ENCODE data around the gene PHTF2. TPM values are rescaled to one million over a fixed set of nuclear protein-coding genes. Genes with fewer than 3 reads are reported as not detected.

The PHTF2 gene
- polyA plus RNA-seq, 1 of the 3 experiments (the other 2 are of a cell fraction) = 21.2 TPM

DNA sequence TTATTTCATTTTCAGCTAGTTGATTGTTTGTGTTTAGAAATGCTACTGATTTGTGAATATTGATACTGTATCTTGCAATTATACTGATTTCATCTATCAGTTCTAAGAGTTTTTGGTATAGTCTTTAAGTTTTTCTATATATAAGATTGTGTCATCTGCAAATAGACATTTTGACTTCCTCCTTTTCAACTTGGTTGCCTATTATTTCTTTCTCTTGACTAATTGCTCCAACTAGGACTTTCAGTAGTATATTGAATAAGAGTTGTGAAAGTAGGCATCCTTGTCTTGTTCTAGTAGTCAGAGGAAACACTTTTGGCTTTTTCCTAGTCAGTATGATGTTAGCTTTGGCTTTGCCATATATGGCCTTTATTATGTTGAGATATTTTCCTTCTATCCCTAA lies 20.4 kb downstream of the PHTF2 start:
- Histone ChIP-seq H3F3A (replicated peaks; ENCODE audit: insufficient read depth) (peaks cover 4% of the 10 kb centered on the region), H3K4me2 (no peak overlapping the region), H4K20me1 (ENCODE audit: insufficient read depth) (no peaks in the 10 kb centered on the region), H3K36me3 (replicated peaks in 1 of 2; ENCODE audit: control insufficient read depth in 1 of 2, insufficient read depth in 2 of 2, low read length in 1 of 2) (peaks cover 0 to 32% of the 10 kb centered on the region in 2 experiments), H3K79me2 (ENCODE audit: insufficient read depth) (peaks cover 92% of the 10 kb centered on the region), H3K27ac (ENCODE audit: low read depth in 2 of 2, low read length in 1 of 2) (no peak overlapping the region), H3K9me2 (no peaks in the 10 kb centered on the region), H3K9me3 (peaks cover 32% of the 10 kb centered on the region), H2AFZ (ENCODE audit: low read depth) (no peak overlapping the region), H3K4me1 (ENCODE audit: control insufficient read depth in 1 of 2, insufficient read depth in 2 of 2, low read depth in 1 of 2, low read length in 1 of 2) (no peaks in the 10 kb centered on the region), H3K4me3 (ENCODE audit: low read depth in 2 of 2, low read length in 1 of 2) (no peak overlapping the region), H3K9ac (no peak overlapping the region), H3K27me3 (ENCODE audit: insufficient read depth) (no peaks in the 10 kb centered on the region)
- CTCF ChIA-PET = no interaction called here
- DNase-seq = no peak
- TF ChIP-seq, protein P1, sequence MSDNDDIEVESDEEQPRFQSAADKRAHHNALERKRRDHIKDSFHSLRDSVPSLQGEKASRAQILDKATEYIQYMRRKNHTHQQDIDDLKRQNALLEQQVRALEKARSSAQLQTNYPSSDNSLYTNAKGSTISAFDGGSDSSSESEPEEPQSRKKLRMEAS (IDR thresholded peaks at IDR 0.05; ENCODE audit: low read depth) = no peak
- TF ChIP-seq EZH2phosphoT487 (IDR thresholded peaks at IDR 0.05; ENCODE audit: borderline replicate concordance, low read depth) (no peak), MXI1 (IDR thresholded peaks at IDR 0.05; ENCODE audit: low read depth, low read length) (no peak), TEAD4 (IDR thresholded peaks at IDR 0.05; ENCODE audit: borderline replicate concordance, insufficient read depth) (no peak), FOXM1 (IDR thresholded peaks at IDR 0.05; ENCODE audit: low read depth) (no peak), NFIC (IDR thresholded peaks at IDR 0.05; ENCODE audit: borderline replicate concordance) (no peak), MEF2A (IDR thresholded peaks at IDR 0.05; ENCODE audit: borderline replicate concordance, low read depth) (no peak), FOSL2 (IDR thresholded peaks at IDR 0.05; ENCODE audit: borderline replicate concordance, low read depth) (no peak), GABPA (IDR thresholded peaks at IDR 0.05; ENCODE audit: low read depth) (no peak), EP300 (IDR thresholded peaks at IDR 0.05; ENCODE audit: borderline replicate concordance in 1 of 2, low read depth in 1 of 2, low read length in 1 of 2) (no peak), YY1 (IDR thresholded peaks at IDR 0.05; ENCODE audit: low read depth) (no peak), POLR2AphosphoS5 (IDR thresholded peaks at IDR 0.05; ENCODE audit: low read depth, low read length) (no peak), RFX5 (IDR thresholded peaks at IDR 0.05; ENCODE audit: low read length) (no peak)
- TF ChIP-seq, protein P2, sequence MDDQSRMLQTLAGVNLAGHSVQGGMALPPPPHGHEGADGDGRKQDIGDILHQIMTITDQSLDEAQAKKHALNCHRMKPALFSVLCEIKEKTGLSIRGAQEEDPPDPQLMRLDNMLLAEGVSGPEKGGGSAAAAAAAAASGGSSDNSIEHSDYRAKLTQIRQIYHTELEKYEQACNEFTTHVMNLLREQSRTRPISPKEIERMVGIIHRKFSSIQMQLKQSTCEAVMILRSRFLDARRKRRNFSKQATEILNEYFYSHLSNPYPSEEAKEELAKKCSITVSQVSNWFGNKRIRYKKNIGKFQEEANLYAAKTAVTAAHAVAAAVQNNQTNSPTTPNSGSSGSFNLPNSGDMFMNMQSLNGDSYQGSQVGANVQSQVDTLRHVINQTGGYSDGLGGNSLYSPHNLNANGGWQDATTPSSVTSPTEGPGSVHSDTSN (IDR thresholded peaks at IDR 0.05) = no peak
- TF ChIP-seq, protein P3, sequence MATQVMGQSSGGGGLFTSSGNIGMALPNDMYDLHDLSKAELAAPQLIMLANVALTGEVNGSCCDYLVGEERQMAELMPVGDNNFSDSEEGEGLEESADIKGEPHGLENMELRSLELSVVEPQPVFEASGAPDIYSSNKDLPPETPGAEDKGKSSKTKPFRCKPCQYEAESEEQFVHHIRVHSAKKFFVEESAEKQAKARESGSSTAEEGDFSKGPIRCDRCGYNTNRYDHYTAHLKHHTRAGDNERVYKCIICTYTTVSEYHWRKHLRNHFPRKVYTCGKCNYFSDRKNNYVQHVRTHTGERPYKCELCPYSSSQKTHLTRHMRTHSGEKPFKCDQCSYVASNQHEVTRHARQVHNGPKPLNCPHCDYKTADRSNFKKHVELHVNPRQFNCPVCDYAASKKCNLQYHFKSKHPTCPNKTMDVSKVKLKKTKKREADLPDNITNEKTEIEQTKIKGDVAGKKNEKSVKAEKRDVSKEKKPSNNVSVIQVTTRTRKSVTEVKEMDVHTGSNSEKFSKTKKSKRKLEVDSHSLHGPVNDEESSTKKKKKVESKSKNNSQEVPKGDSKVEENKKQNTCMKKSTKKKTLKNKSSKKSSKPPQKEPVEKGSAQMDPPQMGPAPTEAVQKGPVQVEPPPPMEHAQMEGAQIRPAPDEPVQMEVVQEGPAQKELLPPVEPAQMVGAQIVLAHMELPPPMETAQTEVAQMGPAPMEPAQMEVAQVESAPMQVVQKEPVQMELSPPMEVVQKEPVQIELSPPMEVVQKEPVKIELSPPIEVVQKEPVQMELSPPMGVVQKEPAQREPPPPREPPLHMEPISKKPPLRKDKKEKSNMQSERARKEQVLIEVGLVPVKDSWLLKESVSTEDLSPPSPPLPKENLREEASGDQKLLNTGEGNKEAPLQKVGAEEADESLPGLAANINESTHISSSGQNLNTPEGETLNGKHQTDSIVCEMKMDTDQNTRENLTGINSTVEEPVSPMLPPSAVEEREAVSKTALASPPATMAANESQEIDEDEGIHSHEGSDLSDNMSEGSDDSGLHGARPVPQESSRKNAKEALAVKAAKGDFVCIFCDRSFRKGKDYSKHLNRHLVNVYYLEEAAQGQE (IDR thresholded peaks at IDR 0.05; ENCODE audit: low read depth, low read length) = no peak
- TF ChIP-seq, protein P4, sequence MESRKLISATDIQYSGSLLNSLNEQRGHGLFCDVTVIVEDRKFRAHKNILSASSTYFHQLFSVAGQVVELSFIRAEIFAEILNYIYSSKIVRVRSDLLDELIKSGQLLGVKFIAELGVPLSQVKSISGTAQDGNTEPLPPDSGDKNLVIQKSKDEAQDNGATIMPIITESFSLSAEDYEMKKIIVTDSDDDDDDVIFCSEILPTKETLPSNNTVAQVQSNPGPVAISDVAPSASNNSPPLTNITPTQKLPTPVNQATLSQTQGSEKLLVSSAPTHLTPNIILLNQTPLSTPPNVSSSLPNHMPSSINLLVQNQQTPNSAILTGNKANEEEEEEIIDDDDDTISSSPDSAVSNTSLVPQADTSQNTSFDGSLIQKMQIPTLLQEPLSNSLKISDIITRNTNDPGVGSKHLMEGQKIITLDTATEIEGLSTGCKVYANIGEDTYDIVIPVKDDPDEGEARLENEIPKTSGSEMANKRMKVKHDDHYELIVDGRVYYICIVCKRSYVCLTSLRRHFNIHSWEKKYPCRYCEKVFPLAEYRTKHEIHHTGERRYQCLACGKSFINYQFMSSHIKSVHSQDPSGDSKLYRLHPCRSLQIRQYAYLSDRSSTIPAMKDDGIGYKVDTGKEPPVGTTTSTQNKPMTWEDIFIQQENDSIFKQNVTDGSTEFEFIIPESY (IDR thresholded peaks at IDR 0.05; ENCODE audit: borderline replicate concordance, low read depth) = no peak
- POLR2A ChIA-PET = no interaction called here
